HG02970 (cell line): Measurements from ENCODE around the gene CFAP43.
"Not testable (repeated sequence)": the region's sequence is repeated elsewhere in the genome, so short reads cannot be mapped to it uniquely, and the experiment has no call there.

Experiments used
- ATAC-seq: cut with Tn5 transposase; IDR thresholded peaks from one replicate; pipeline ENCODE4 v1.9.1; 2021; ENCODE audit warnings: mild to moderate bottlenecking, moderate library complexity, moderate number of reproducible peaks; ENCODE audit not compliant: unreplicated experiment, low FRiP score

The CFAP43 gene

GRCh38 chr10:104232613-104233102, 494 bp upstream of the CFAP43 start:
- ATAC-seq, result no peak

- no peak for ATAC-seq
Observed at GRCh38 chr10:104230490-104230889, 1.7 kb downstream of the CFAP43 start.

GRCh38 chr10:104223304-104223703, 8.9 kb downstream of the CFAP43 start:
- ATAC-seq, result no peak

GRCh38 chr10:104220522-104220921, 11.6 kb downstream of the CFAP43 start:
- ATAC-seq, result no peak

- ATAC-seq, result no peak
Observed at GRCh38 chr10:104218751-104219150, 13.4 kb downstream of the CFAP43 start.

GRCh38 chr10:104216631-104217030, 15.5 kb downstream of the CFAP43 start:
- ATAC-seq, result no peak

- ATAC-seq, result no peak
Observed at GRCh38 chr10:104209575-104210198, 22.5 kb downstream of the CFAP43 start.

- no peak for ATAC-seq
Observed at GRCh38 chr10:104208730-104209129, 23.4 kb downstream of the CFAP43 start.

GRCh38 chr10:104202231-104202630, 29.9 kb downstream of the CFAP43 start:
- ATAC-seq, result no peak

- no peak for ATAC-seq
Observed at GRCh38 chr10:104201636-104202035, 30.5 kb downstream of the CFAP43 start.

- ATAC-seq, result no peak
Observed at GRCh38 chr10:104199567-104199966, 32.6 kb downstream of the CFAP43 start.

GRCh38 chr10:104197364-104197763, 34.8 kb downstream of the CFAP43 start:
- ATAC-seq, result no peak

GRCh38 chr10:104195706-104196105, 36.5 kb downstream of the CFAP43 start:
- no peak for ATAC-seq

GRCh38 chr10:104193787-104194186, 38.4 kb downstream of the CFAP43 start:
- ATAC-seq, result no peak

- no peak for ATAC-seq
Observed at GRCh38 chr10:104190695-104191094, 41.5 kb downstream of the CFAP43 start.

- ATAC-seq, result no peak
Observed at GRCh38 chr10:104183682-104184081, 48.5 kb downstream of the CFAP43 start.

- not testable (repeated sequence) for ATAC-seq
Observed at GRCh38 chr10:104174136-104174535, 58.0 kb downstream of the CFAP43 start.

GRCh38 chr10:104170610-104171254, 61.4 kb downstream of the CFAP43 start:
- ATAC-seq, result no peak

GRCh38 chr10:104155591-104155990, 76.6 kb downstream of the CFAP43 start:
- no peak for ATAC-seq

GRCh38 chr10:104151737-104152136, 80.4 kb downstream of the CFAP43 start:
- no peak for ATAC-seq

GRCh38 chr10:104150139-104150538, 82.0 kb downstream of the CFAP43 start:
- no peak for ATAC-seq

GRCh38 chr10:104146882-104147281, 85.3 kb downstream of the CFAP43 start:
- no peak for ATAC-seq
